Activated T-helper 17 cell treated with anti-CD3 and anti-CD28 coated beads, Interleukin-2, amount 50 U/mL, for 72 hours (primary cell): ENCODE measurements around the gene ASB13. TPM values are rescaled to one million over a fixed set of nuclear protein-coding genes. Genes with fewer than 3 reads are reported as not detected.

Experiments
- ATAC-seq: fragments of 150-1000 bp; cut with Tn5 transposase; replicated peaks from 2 replicates; pipeline ENCODE4 v1.10.0; 2021; ENCODE audit warnings: mild to moderate bottlenecking, moderate library complexity
- H3K27ac Mint-ChIP-seq: one replicate; pipeline ENCODE4 v1.8.0; 2022; ENCODE audit warnings: mixed read lengths
- H3K27me3 Mint-ChIP-seq: one replicate; pipeline ENCODE4 v1.8.0; 2022; ENCODE audit warnings: mixed read lengths
- H3K36me3 Mint-ChIP-seq: one replicate; pipeline ENCODE4 v1.8.0; 2022; ENCODE audit warnings: low read depth, mild to moderate bottlenecking, mixed read lengths
- H3K4me1 Mint-ChIP-seq: one replicate; pipeline ENCODE4 v1.8.0; 2022; ENCODE audit warnings: mixed read lengths
- H3K4me3 Mint-ChIP-seq: one replicate; pipeline ENCODE4 v1.8.0; 2022; ENCODE audit warnings: mild to moderate bottlenecking, mixed read lengths
- H3K9me3 Mint-ChIP-seq: one replicate; pipeline ENCODE4 v1.8.0; 2022; ENCODE audit warnings: mixed read lengths
- total RNA-seq, 2 donors: library from RNA; stranded (reverse); gene quantifications; one replicate each; pipeline ENCODE4 v1.2.3, GENCODE V29; 2022

ASB13 gene
- total RNA-seq, 2 donors from 2014 or later: 3.5 to 6.8 TPM

DNA sequence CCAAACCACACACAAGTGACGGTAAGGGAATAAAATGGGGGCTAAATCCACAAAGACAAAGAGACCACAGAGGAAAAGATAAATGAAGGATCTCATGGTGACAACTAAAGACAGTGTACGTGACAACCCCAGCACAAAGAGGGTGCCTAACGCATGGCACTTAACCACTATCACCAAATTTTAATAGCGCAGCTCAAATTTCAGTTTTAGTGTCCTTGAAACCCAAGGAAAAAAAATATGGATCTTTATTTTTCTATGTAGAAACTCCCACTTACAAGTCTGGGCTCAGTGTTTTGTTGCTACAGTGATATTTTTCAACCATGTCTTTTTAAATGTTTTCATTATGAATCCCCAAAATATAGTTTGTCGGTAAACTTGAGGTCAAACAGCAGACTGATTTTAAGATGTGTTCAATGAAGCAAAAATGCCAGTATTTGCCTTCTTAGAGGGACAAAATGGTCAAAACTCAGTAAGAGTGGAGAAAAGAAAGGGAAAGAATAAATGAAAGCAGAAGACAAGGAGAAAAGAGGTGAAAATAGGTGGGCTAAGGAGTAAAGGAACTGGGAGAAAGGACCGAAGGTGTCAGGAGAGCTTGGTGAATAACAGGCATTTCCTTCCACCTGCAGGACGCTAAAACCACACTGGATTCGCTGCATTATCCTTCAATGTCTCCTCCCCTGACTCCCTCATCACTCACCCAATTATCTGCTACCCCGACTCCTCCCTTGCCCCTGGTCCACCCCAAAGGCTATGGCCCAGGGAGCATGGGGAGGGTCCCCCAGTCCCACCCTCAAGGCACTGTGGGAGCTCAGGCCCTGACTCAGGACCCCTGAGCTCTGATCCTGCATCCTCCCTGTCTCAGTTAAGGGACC, 3.5 kb downstream of the ASB13 start:
- H3K9me3 Mint-ChIP-seq: no peaks in the 10 kb centered on the region
- no peak overlapping the region for H3K4me3 Mint-ChIP-seq
- ATAC-seq: no peak
- H3K36me3 Mint-ChIP-seq: no peaks in the 10 kb centered on the region
- H3K27ac Mint-ChIP-seq: no peak overlapping the region
- H3K4me1 Mint-ChIP-seq: peaks cover 29% of the 10 kb centered on the region
- no peaks in the 10 kb centered on the region for H3K27me3 Mint-ChIP-seq

DNA sequence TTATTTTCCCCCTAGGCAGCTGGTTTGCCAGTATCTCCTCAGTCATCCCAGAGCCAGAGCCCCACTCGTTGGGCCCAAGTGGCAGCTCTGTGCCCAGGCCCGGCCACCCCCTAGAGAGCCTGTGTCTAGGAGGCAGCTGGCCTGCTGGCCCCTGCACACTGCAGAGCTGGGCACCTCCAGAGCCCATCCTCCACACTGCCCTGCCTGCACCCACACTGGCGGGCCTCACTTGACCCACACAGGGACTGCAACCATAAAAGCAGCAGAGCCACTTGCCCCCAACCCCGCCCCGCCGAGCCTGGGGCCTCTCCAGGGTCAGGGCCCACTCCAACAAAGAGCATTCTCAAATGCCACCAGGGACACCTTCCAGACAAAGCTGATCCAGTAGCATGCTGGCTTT, 5.4 kb downstream of the ASB13 start:
- no peaks in the 10 kb centered on the region for H3K36me3 Mint-ChIP-seq
- H3K27me3 Mint-ChIP-seq: no peaks in the 10 kb centered on the region
- no peaks in the 10 kb centered on the region for H3K9me3 Mint-ChIP-seq
- peaks cover 34% of the 10 kb centered on the region for H3K4me1 Mint-ChIP-seq
- no peak overlapping the region for H3K4me3 Mint-ChIP-seq
- no peak for ATAC-seq
- peak overlapping the region; percentile 65 for H3K27ac Mint-ChIP-seq

DNA sequence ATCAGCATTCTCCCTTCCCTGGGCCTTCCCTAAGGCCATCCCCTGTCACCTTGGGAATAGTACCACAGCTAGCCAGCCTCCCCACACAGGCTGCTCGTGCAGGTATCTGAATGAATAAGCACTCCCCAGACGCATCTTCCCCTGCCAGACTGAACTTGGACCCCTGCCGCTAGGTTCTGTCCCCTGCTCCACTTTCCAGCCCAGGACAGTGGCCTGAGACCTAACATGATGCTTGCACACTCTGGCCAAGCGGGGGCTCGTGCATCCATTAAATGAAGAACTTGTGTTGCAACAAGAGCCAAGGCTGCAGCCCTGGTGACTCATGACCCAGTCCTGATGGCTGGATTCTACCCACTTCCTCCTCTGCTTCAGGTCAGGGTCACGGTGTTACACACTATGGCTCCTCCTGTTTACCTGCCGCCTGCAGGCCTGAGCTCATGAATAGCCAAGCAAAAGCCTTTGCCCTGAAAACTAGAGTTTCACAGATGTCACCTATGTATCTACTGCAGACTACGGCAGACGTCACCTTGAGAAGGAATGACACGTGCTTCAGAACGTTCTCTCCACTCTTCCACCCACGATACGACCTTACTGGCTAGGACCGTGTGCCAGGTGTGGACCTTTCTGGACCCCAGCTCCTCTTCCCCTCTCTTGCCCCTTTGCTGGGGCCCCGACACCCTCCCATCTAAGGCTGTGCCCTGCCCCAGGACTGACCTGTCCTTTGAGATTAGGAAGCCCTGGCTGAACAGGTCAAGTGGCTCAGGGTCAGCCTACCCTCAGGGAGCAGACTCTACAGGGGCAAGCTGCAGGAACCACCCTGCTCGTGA, 6.5 kb downstream of the ASB13 start:
- Mint-ChIP-seq H3K27me3 (no peaks in the 10 kb centered on the region), H3K4me1 (peaks cover 38% of the 10 kb centered on the region), H3K4me3 (peak overlapping the region; percentile 34), H3K27ac (peak overlapping the region; percentile 65), H3K9me3 (no peaks in the 10 kb centered on the region), H3K36me3 (no peaks in the 10 kb centered on the region)
- ATAC-seq: peak; percentile 86

DNA sequence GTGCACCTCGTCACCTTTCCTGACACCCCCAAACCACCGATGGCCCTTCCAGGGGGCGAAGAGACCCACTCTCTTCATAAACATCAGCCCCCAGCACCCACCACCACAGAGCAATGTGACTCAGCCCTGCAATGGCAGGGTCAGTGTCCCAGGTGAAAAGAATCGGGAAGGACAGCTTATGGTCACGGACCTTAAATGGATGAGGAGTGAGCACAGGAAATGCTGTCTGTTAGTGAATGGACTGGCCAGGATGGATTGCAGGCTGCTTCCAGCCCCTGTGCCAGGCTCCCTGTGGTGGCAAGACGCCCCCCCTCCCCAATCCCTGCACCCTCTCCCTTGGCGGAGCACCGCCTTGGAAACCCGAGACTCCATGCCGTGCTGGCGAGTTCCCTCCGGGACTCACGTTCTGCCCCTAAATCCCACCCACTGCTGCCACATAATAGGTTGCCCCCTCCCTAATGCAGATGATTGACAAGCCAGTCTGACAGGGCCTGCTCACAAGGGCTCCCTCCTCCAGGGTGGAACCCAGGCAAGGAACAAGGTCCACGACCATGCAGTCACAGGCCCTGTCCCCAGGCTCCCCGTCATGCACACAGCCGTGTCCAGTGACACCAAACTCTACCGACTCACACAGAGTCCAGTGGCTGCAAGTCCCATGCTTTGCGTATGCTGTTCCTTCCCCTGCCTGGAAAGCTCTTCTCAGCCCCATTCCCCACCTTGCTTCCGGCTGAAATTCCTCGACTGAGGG, 7.3 kb downstream of the ASB13 start:
- no peaks in the 10 kb centered on the region for H3K9me3 Mint-ChIP-seq
- no peak overlapping the region for H3K27ac Mint-ChIP-seq
- no peak for ATAC-seq
- no peak overlapping the region for H3K4me3 Mint-ChIP-seq
- H3K4me1 Mint-ChIP-seq: peaks cover 38% of the 10 kb centered on the region
- H3K36me3 Mint-ChIP-seq: no peaks in the 10 kb centered on the region
- no peaks in the 10 kb centered on the region for H3K27me3 Mint-ChIP-seq

DNA sequence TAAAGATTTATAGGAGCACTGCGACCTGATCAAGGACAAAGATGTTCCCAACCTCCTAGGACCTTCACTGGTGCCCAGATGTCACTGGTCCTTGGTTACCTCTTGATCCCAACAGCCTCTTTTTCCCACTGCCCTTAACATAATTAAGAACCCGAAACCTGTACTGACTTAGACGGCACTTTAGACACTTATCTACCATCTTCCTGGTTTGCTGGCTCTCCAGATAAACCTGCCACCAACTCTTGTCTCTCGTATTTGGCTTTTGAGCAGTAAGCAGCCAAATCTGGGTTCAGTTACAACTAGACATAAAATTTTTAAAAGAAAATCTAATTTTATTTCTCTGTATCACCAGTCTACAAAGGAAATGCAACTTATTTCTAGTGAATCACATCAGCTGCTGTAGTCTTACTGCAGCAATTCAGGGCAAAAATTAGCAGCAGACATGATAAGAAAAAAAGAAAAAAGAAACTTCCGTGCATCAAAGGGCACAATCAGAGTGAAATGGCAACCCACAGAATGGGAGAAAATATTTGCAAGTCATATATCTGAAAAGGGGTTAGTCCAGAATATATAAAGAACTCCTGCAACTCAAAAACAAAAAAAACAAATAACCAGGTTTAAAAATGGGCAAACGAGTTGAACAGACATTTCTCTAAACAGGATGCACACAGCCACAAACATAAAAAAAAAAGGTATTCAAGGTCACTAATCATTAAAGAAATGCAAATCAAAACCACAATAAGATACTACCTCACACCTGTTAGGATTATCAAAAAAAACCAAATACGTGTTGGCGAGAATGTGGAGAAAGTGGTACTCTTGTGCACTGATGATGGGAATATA, 9.4 kb downstream of the ASB13 start:
- Mint-ChIP-seq H3K4me1 (peaks cover 38% of the 10 kb centered on the region), H3K9me3 (no peaks in the 10 kb centered on the region), H3K36me3 (no peaks in the 10 kb centered on the region), H3K27ac (peak overlapping the region; percentile 23), H3K27me3 (no peaks in the 10 kb centered on the region), H3K4me3 (peak overlapping the region; percentile 41)
- no peak for ATAC-seq

DNA sequence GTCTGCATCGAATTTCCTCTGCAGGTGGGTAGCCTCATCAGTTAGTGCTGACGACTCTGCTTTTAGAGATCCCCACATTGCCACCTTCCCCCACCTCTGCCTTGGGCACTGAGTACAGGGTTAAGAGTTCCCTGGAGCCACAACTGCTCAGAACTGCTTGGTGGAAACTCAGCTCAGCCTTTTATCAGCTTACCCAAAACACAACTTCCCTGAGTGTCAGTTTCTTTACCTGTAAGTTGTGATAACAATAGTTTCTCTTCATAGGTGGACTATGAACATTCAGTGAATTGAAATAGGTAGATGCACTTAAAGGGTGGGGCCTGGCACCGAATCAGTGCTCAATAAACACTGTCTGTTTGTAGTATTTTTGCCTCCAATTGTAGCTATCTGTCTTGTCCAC, 11.3 kb downstream of the ASB13 start:
- H3K4me1 Mint-ChIP-seq: peaks cover 28% of the 10 kb centered on the region
- peak overlapping the region; percentile 73 for H3K27ac Mint-ChIP-seq
- no peak overlapping the region for H3K4me3 Mint-ChIP-seq
- ATAC-seq: peak; percentile 34
- no peaks in the 10 kb centered on the region for H3K9me3 Mint-ChIP-seq
- no peaks in the 10 kb centered on the region for H3K27me3 Mint-ChIP-seq
- H3K36me3 Mint-ChIP-seq: no peaks in the 10 kb centered on the region

DNA sequence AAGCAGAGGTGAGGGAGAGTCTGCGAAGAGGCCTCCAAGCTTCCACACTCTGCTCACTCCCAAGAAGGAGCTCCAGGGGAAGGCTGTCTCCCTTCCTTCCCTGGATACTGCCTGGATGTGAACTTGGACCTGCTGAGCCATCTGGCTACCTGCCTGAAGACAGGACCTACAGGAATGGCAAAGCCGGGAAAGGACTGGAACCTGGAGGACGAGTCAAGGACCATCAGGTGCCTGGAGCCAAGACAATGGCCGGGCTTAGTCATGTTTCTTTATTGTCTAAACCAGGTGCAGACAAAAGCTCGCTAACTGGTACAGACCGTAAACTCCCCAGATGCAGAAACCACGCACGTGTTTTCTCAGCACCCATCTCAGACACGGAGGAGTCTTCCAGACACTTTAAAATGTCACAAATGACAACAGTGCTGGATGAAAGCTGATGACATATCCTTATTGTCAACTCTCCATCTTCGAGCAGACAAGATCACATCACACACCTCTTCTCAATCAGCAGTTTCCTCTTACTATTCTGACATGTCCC, 12.1 kb downstream of the ASB13 start:
- Mint-ChIP-seq H3K4me3 (peak overlapping the region; percentile 28), H3K4me1 (peaks cover 20% of the 10 kb centered on the region), H3K27ac (peak overlapping the region; percentile 20), H3K9me3 (no peaks in the 10 kb centered on the region), H3K27me3 (no peaks in the 10 kb centered on the region), H3K36me3 (peaks cover 7% of the 10 kb centered on the region)
- ATAC-seq: no peak

DNA sequence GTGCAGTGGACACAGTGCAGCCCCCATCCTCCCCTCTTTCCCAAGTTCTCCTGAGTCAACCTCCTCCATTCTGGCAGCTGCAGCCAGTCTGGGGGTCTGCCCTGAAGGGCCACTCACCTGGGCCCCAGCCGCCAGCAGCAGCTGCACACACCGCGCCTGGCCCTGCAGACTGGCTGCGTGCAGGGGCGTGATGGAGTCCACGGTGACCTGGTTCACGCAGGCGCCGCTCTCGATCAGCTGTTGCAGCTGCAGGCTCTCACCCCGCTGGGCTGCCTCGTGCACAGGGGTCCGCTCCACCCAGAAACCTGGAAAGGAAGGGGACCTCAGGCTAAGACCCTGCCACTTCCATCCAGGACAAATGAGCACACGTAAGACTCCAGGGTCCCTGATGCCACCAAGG, 13.6 kb downstream of the ASB13 start:
- Mint-ChIP-seq H3K9me3 (no peaks in the 10 kb centered on the region), H3K4me1 (peaks cover 21% of the 10 kb centered on the region), H3K27ac (no peak overlapping the region), H3K27me3 (no peaks in the 10 kb centered on the region), H3K4me3 (no peak overlapping the region), H3K36me3 (peaks cover 21% of the 10 kb centered on the region)
- ATAC-seq: no peak

DNA sequence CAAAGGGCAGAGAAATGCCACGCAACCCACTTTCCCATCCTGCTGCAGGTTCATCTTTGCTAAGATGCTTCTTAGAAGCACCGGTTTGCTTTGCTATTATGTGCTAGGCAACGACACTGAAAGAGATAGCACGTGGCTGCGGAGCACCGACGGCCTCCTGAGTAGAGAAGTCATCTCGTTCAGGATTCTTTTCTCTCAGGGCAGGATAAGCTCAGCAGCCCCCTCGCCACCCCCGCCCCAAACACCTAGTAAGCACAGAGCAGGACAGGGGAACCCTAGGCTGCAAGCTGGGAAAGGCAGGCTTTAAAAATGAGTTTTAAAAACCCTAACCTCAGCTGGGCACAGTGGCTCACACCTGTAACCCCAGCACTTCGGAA, 15.0 kb downstream of the ASB13 start:
- Mint-ChIP-seq H3K4me3 (no peak overlapping the region), H3K9me3 (no peaks in the 10 kb centered on the region), H3K4me1 (peaks cover 13% of the 10 kb centered on the region), H3K27me3 (no peaks in the 10 kb centered on the region), H3K27ac (no peak overlapping the region), H3K36me3 (peaks cover 27% of the 10 kb centered on the region)
- ATAC-seq: no peak

DNA sequence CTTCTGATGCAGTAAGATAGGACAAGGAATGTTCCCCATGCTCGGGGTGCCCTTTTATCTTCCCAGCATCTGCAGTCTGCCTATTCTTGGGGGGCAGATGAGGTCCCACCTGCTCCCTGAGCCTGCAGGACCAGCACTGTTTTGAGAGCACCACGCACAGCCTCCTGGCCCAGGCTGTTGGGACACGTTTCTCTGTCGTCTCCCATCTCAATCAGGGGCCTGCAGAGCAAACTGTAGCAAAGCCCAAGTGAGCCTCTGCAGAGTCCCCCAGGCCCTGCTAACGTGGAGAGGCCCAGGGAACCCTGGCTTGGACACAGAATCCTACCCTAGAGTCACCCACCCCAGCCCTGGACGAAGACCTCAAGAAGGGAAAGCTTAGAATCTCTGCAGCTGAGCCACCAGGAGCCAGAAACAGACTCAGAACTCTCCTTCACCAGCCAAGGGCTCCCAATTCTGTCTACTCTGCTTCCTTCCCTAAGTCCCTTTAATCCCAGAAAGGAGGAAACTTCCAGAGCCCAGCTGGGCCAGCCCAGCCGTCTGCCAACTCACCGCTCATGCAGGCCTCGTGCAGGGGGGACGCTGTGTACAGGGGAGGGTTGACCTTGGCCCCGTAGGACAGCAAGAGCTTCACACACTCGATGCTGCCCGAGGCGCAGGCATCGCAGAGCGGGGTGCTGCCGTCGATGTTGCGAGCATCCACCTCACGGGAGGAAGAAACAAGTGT, 15.6 kb downstream of the ASB13 start:
- Mint-ChIP-seq H3K36me3 (peaks cover 27% of the 10 kb centered on the region), H3K4me3 (no peak overlapping the region), H3K27me3 (no peaks in the 10 kb centered on the region), H3K9me3 (no peaks in the 10 kb centered on the region), H3K27ac (no peak overlapping the region), H3K4me1 (peaks cover 13% of the 10 kb centered on the region)
- no peak for ATAC-seq

DNA sequence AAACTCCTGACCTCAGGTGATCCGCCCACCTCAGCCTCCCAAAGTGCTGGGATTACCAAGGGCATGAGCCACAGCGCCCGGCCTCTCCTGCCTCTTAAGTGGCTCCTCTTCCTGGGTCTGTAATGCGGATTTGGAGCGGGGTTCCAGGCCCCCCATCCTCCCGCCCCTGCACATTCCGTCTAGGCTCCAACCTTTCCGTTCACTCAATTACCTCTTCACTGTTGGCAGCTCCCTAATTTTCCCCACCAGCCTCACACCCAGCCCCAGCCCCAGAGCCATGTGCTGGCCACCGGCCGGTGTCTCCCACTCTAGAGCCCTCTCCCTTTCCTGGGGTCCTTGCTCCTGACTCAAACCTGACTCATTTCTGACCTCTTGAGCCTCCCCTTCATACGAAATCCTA, 16.6 kb downstream of the ASB13 start:
- Mint-ChIP-seq H3K4me3 (no peak overlapping the region), H3K36me3 (peaks cover 27% of the 10 kb centered on the region), H3K27ac (no peak overlapping the region), H3K27me3 (no peaks in the 10 kb centered on the region), H3K4me1 (peaks cover 5% of the 10 kb centered on the region), H3K9me3 (no peaks in the 10 kb centered on the region)
- no peak for ATAC-seq

DNA sequence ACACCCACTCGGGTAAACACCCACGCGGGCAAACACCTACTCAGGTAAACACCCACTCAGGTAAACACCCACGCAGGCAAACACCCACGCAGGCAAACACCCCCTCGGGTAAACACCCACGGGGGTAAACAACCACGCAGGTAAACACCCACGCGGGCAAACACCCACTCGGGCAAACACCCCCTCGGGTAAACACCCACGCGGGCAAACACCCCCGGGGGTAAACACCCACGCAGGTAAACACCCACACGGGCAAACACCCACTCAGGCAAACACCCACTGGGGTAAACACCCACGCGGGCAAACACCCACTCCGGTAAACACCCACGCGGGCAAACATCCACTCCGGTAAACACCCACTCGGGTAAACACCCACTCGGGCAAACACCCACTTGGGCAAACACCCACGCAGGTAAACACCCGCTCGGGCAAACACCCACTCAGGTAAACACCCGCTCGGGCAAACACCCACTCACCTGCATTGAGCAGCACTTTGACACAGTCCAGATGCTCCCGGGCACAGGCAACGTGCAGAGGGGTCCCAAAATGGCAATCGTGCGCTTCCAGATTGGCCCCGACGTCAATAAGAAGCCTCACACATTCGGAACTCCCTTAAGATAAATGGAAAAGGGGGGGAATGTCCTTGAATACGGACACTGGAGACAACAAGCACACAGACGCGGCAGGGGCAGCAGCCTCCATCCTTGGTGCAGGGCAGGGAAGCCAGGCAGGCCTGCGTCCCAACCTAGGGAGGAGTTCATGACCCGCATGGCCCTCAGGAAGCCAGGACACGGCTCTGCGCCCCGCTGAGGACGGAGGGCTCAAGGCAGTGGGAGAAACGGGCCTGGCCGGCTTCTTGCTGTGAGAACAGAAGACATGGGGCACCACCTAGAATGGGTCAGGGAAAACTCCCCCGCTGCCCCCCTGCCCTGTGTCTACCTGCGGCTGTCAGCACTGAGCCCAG, 17.6 kb downstream of the ASB13 start:
- Mint-ChIP-seq H3K36me3 (peaks cover 30% of the 10 kb centered on the region), H3K4me3 (peak overlapping the region; percentile 38), H3K27ac (peak overlapping the region; percentile 95)

More for the DNA sequence above, 17.6 kb downstream of the ASB13 start:
- peak; percentile 75 for ATAC-seq
- Mint-ChIP-seq H3K27me3 (no peaks in the 10 kb centered on the region), H3K4me1 (peaks cover 5% of the 10 kb centered on the region), H3K9me3 (no peaks in the 10 kb centered on the region)
